IPS-NIHi11 (cell line): Measurements from ENCODE around the gene RBM18.

ENCODE experiments used
- DNase-seq: peaks from one replicate; pipeline ENCODE4 v3.0.0; 2012; ENCODE audit warnings: mixed read lengths, low spot score

Gene RBM18, protein sequence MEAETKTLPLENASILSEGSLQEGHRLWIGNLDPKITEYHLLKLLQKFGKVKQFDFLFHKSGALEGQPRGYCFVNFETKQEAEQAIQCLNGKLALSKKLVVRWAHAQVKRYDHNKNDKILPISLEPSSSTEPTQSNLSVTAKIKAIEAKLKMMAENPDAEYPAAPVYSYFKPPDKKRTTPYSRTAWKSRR

DNA sequence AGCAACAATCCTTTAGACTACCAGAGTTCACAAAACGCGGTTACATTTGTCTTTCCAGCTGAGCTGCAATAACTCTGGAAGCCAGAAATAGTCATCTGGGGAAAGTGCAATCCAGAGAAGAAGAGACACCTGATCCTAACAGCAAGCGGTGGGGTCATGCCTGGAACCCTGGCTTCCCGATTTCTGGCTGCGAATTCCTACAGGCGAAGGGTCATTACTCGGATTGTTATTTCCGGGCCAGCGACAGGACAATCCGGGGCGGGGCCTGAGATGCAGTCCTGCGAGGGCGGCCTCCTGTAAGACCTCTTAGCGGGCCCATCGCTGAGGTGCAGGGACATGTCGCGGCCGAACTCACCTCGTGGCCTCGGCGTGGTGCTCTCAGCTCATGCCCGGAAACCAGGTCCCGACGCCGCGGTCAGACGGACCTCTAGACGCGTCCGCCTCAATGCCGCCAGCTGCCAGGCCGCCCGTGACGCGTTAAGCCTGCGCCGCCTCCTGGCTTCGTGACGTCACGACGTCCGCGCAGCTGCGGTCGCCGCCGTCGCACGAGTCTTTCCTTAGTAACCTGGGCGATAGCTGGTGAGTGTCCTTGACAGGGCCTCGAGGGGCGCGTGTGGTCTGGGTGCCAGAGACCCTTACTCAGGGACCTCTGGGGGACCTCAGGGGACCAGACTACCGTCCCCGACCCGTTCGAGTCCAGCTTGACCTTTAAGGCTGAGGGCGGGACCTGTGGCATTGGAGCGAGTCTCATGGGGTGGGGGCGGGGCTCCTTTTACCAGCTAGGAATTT lies at the start of gene RBM18, which contains the start of gene MRRF:
RBM18 (minus strand) TSS at position 481 of the 789 bp plus-strand sequence. CDS start 3,348 bp downstream, outside the sequence.
MRRF (plus strand) TSS at position 523 of the 789 bp plus-strand sequence. CDS start 6,010 bp downstream, outside the sequence.
- DNase-seq, result peak; percentile 96

DNA sequence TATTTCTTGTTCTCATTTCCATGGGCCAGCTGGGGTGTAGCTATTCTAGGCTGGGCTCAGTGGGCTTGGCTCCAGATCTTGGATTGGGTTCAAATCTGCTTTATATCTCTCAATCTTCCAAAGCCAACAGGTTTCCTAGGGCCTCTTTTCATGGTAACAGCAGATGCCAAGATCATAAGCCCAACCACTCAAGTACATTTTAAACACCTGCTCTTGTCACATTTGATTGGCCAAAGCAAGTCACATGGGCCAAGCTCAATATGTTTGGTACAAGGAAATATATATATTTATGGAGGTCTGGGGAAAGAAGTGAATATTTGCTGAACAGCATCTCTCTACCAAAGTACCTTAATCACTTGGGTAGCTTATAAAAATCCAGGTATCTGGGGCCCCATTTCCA lies 49.5 kb upstream of the RBM18 start:
- DNase-seq, result no peak

DNA sequence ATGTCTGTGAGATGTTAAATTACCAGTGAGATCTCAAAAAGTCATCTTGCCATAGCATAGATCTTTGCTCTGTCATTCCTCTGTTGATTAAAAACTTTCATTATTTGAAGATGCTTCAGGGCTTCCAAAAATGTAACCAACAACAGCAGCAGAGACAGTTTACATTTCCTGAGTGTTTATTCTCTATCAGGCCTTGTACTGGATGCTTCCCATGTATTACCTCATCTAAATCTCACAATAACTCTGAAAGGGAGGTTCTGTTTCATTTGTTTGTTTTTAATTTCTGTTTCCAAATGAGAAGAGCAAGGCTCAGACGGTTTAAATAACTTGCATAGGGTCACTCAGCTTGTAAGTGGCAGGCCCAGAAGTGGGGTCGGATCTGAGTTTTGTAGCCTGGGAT lies 45.2 kb upstream of the RBM18 start:
- DNase-seq, result no peak

DNA sequence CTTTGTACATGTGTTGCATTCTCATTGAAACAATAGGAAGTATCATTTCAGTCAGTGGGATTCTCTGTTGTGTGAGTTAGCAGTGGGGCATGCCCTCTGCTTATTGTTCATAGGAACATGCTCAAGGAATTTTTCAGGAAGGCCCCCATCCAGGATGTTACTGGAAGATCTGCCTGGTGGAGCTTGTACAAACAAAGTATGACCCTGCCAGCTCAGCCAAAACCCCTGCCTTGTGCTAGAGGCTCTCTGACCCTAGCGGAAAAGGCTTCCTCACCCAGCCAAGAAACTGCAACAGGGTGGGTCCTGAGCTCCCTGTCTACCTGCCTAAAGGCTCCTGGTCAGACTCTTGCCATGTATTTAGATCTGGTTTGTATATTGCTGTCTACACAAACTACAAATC lies 43.3 kb upstream of the RBM18 start:
- DNase-seq, result no peak

DNA sequence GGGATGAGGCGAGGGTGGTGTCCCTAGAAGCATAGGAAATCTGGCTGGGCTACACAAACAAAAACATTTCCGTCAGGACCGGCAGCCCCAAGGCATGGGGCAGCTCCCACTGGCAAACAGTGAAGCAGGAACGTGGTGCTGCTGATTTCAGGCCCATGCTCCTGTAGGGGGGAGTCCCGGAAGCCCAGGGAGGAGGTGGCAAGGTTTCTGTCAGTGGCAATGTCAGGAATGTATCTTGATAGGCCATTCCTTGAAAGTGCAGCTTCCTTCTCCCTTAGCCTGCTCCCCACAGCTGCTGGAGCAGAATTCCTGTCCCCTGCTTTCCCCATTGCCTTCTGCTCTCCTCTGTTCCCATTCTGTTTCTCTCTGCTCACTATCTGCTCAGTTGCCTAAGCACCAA lies 42.4 kb upstream of the RBM18 start:
- no peak for DNase-seq

DNA sequence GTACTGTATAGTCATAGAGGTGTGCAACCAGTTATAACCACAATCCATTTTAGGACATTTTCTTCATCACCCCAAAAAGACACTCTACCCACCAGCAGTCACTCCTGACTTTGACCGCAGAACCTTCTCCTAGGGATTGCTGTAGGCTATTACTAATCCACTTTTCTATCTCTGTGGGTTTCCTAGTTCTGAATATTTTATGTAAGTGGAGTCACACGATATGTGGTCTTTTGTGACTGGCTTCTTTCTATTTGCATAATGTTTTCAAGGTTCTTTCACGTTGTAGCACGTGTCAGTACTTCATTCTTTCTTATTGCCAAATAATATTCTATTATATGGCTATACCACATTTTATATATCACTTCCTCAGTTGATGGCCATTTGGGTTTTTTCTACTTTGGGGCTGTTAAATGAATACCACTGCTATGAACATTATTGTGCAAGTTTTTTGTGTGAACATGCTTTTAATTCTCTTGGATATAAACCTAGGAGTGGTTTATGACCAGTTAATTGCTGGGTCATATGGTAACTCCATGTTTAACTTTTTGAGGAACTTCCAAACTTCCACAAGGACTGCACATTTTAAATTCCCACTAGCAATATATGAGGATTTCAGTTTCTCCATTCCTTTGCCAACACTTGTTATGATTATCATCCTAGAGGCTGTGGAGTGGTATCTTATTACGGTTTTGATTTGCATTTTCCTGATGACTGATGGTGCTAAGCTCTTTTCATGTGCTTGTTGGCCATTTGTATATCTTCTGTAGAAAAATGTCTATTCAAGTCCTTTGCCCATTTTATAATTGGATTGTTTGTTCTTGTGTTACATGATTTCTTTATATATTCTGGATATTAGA lies 37.8 kb upstream of the RBM18 start:
- no peak for DNase-seq

DNA sequence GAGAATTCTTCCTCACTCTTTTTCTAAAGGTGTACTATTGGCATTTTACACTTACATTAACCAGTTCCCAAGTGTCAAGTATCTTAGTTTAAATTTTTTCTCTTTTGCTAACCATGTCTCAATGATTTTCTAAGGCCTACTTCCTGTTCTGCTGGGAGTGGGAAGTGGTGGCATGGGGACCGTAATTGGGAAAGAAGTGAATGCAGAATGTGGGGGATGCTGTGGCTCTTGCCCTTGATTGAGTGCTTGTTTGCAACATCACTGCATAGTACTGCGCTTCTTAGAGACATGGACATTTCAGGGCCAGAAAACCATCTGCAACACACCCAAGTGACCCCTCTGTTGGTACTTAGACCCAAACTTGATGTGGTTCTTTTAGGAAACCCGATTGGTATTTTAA lies 32.9 kb upstream of the RBM18 start:
- no peak for DNase-seq

DNA sequence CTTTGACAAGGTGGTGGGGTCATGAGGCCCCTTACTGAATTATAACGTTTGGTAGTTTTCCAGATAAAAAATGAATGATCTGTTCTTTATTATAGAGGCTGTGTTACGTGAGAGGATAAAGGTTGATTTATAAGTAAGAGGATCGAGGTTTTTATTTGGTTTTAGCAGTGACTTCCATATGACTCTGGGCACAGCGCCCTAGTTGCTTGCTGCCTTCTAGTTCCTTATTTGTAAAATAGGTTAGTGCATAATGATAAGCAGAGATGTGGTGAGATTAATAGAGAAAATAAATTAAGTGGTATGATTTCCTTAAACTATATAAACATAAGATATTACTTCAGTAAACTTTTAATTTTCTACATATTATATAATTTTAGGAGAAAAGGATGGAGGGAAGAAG lies 29.9 kb upstream of the RBM18 start:
- DNase-seq, result no peak

DNA sequence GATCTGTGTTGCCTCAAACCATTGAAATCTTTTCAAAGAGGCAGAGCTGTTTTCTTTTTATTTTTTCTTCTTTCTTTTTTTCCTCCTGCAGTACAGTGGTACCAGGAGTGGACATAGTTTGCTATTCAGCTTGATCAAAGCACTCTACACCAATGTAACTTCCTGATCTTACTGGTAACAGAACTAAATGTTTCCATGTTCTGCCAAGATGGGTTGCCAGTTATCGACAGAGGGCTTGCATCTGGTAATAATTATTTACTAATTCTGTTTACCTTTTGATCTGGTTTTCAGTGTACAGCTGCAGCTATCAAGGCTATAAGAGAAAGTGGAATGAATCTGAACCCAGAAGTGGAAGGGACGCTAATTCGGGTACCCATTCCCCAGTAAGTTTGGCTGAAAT lies 26.8 kb upstream of the RBM18 start:
- DNase-seq, result no peak

DNA sequence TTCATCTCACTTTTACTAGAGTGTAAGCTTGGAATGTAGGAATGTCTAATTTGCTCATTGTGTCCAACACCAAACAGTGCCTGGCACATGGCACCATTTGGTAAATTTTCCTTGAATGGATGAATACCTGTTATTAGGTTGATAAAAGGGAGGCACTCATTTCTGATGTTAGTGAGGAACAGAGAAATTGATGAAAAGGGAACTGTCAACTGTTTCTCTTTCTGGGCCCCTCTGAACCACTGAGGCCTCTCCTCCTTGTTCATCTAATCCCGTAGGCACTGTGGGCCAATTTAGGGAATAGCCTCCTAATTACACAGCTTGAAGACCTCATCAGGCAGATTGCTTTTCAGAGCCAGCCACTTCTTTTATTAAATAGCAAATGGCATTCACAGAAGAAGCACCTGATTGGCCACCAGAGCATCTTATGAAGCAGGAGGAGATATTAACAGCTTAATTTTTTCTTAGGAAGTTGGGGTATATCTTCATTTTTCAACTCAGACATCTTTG lies 22.6 kb upstream of the RBM18 start:
- no peak for DNase-seq

DNA sequence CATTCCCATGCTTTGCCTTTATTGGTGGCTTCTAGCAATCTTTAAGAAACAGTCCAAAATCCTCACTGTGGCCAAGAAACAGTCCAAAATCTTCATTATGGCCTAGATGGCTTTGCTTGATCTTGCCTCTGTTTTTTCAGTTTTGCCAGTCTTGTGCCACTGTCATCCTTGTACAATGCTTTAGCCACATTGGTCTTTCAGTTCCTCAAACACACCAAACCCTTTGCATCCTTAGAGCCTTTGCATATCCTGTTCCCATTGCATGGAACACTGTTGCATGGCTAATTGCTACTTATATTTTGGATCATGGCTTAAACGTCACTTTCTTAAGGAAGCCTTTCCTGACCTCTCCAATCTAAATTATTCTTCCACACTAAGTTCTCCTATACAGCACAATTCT lies 22.1 kb upstream of the RBM18 start:
- DNase-seq, result no peak

DNA sequence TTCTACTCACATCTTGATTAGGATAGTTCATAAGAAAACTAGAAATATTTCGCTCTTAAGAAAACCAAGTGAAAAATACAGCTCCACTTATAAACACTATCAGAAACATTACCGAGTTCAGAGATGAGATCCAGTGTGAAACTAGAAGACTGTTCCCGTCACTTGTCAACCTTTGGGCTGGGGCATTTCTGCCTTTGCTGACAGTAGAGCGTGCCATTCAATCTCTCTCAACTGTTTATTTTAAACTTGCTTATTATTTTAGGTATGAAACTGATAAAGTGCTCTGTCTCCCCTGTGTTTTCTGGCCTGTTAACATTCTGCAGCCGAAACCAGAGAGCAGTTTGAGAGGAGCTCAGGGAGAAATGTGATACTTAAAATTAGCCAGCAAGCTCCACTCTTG lies 16.7 kb upstream of the RBM18 start:
- no peak for DNase-seq

DNA sequence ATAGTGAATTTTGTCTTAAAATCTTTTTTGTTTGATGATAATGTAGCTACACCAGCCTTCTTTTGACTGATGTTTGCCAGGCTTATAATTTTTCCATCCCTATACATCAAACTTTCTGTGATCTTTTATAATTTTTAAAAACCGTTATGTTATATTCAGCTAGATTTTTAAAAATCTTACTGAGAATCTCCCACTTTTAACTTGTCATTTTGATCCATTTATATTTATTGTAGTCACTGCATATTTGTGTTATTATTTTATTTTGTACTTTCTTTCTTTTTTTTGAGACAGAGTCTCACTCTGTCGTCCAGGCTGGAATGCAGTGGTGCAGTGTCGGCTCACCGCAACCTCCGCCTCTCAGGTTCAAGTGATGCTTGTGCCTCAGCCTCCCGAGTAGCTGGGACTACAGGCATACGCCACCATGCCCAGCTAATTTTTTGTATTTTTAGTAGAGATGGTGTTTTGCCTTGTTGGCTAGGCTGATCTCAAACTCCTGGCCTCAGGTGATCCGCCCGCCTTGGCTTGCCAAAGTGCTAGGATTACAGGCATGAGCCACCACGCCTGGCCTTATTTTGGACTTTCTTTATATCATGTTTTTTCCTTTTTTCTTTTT lies 12.8 kb upstream of the RBM18 start:
- no peak for DNase-seq

DNA sequence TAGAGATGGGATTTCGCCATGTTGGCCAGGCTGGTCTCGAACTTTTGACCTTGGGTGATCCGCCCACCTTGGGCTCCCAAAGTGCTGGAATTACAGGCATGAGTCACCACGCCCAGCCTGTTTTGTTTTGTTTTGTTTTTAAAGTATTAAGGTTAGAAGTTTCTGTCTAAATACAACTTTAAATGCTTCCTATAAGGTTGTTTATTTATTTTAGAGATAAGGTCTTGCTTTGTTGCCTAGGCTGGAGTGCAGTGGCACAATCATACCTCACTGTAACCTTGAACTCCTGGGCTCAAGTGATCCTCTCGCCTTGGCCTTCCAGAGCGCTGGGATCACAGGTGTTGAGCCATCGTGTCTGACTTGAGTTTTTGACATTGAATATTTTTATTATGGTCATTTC lies 11.5 kb upstream of the RBM18 start:
- DNase-seq, result no peak

DNA sequence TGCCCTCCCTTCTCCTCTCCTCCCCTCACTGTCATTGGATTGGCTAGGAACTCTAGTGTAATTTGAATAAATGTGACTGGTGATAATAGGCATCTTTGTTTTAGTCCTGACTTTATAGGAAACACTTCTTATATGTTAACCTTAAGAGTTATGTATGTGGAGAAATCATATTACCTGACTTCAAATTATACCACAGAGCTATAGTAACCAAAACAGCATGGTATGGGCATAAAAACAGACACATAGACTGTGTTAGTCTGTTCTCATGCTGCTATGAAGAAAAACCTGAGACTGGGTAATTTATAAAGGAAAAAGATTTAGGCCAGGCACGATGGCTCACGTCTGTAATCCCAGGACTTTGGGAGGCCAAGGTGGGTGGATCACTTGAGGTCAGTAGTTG lies 9.4 kb upstream of the RBM18 start:
- DNase-seq, result no peak

DNA sequence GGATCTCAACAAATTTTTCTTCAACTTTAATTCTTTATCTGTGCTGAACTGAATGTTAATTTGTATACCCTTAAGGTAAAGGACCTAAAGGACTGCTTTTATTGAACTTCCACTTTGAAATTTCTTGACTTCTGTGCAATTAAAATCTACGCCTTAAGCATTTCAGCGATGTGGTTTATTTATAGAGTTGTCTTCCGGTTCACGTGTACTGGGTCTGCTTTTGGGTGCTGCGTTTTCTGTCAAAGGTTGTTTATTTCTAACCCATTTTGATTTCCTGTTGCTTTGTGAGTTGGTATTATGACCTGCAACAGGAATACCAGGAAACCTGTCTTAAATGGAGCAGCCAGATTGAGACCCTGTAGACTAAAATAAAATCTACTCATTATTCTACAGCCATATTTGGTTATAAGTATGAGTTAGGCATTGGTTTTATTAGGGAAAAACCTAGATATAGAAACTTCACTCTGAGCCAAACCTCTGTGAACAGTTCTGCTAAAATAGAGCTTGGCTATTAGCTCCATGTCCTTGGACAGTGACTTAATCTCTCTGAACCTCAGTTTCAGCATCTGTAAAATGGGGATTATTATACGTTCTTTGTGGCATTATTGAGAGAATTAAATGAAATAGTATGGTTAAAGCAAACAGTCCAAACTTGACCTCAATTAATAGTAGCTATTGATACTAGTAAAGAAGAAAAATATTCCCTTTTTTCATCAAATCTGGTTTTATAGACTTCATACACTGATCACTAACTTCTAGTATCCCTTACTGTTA lies 3.6 kb upstream of the RBM18 start:
- DNase-seq, result no peak

DNA sequence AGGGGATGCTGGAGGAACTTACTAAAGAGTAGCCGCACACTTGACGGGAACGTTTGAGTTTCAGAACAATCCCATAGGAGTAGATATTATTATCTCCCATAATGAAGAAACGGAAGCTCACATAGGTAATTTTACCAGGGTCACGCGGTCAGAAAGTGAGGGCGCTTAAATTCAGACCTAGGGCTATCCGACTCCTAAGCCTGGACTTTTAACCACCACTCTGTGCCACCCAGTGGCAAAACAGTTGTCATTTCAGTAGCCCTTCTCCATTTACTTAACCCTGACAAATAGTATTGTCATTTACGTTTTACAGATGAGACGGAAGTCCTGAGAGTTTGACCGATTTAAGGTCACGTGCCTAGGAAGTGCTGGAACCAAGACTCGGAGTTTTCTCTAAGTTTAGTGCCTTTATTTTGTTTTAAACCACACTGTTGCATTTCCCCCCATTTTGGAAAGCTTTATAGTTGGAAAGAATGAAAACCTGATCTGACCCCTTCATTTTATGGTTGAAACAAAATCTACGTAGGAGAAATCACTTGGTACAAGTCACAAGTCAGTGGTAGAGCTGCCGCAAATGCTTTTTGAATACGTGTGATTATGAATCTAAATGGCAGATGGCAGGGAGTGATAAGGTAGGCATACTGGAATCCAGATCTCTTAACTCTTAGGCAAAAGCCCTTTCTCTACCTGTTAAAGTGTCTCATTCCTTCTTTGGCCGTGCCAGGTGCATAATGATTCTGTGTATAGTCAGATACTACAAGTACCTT lies 692 bp upstream of the RBM18 start:
- no peak for DNase-seq

DNA sequence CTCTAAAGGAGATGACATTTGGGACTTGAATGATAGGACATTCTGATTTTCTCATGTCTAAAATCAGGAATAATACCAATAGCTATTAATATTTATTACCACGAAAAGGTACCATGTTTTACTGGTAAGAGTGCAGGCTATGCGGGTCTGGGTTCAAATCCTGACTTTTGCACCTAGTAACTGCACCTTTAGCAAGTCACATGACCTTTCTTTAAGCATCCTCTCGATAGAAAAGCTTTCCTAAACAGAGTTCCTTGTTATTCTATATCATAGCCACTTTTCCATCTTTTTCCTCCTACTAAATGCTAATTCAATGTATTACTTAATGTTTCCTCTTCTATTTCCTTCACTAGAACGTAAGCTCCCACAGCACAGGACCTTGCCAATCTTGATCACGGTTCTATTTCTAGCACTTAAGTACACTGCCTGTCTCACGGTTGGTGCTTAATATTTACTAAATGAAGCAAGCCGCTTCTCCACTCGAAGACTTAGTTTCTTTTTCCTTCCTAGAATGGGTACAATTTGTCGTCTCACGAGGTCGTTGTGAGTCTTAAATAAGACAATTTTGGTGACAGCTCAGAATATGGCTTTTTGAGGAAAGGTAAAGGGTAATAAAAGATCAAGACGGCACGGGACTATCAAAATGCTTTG lies 816 bp downstream of the RBM18 start:
- no peak for DNase-seq

DNA sequence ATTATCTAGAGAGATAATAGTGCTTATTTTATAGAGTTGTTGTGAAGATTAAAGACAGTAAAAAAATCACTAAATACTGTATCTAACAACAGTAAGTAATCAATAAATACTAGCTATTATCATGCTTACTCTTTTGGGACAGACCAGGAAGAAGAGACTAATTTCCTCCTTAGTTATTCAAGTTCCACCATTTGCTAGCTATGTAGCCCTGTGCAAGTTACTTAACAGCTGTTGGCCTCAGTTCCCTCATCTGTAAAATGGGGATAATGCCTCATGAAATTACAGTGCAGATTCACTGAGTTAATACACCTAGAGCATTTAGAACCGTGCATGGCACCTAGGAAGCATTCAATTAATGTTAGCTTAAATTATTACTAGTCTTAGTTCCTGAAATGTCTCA lies 2.6 kb downstream of the RBM18 start:
- no peak for DNase-seq

DNA sequence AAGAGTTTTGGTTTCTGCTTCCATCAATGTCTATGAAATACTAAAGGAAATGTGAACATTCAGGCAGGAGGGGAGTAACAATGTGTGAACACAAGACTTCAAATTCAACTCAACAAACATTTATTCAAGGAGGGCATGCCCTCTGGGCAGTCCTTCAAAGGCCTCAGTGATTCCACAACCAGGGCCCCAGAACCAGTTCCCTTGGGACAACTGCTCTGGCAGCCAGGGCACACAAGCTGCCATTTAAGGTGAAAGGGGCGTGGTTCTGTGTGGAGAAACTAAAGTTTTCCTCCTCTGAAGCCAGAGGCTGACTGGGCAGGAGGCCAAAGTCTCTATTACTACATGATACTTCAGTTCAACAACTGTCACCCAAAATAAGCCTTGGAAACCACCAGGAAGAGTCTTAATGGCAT lies 3.2 kb downstream of the RBM18 start:
- DNase-seq, result peak; percentile 33
